HG03575 (cell line): Measurements from ENCODE around the gene KCNB1.

ENCODE experiments used
- ATAC-seq: cut with Tn5 transposase; IDR thresholded peaks from one replicate; pipeline ENCODE4 v1.9.1; 2021; ENCODE audit not compliant: unreplicated experiment, insufficient number of reproducible peaks, low FRiP score; ENCODE audit errors: extremely low read depth

KCNB1 gene

DNA sequence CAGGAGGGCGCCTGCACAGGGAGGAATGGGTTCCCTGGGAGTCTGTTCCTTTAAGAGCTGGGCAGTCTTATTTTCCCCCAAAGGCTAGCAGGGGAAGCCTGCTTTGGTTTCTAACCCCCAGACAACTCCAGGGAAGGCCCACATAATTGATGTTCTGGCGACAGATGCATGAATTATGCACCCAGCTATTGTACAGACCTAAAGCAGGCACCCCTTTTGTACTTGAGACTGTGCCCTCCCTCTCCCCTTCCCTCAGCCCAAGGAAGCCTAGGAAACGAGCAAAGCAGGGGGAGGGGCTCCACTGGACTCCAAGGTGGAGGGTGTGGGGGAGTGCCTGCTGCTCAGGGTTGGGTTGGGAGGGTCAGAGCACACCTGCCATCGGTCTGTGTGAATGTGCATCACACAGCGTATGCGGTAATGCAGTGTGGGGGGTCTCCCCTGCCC, 102.1 kb downstream of the KCNB1 start:
- no peak for ATAC-seq

DNA sequence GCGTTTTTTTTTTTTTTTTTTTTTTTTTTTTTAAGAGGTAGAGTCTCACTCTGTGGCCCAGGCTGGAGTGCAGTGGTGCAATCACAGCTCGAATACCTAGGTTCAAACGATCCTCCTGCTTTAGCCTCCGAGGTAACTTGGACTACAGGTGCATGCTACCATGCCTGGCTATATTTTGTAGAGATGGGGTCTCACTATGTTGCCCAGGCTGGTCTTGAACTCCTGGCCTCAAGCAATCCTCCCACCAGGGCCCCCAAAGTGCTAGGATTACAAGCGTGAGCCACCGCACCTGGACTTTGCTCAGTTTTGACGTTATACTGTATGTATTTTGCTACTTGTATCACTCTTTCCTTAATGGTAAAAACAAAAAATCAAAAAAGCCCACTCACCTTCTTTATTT, 103.1 kb downstream of the KCNB1 start:
- ATAC-seq, result no peak

- ATAC-seq, result no peak
Measured at GRCh38 chr20:49377326-49377725, 105.1 kb downstream of the KCNB1 start.

- ATAC-seq, result no peak
Measured at GRCh38 chr20:49375170-49375569, 107.3 kb downstream of the KCNB1 start.

GRCh38 chr20:49372095-49372734, 110.3 kb downstream of the KCNB1 start:
- no peak for ATAC-seq

DNA sequence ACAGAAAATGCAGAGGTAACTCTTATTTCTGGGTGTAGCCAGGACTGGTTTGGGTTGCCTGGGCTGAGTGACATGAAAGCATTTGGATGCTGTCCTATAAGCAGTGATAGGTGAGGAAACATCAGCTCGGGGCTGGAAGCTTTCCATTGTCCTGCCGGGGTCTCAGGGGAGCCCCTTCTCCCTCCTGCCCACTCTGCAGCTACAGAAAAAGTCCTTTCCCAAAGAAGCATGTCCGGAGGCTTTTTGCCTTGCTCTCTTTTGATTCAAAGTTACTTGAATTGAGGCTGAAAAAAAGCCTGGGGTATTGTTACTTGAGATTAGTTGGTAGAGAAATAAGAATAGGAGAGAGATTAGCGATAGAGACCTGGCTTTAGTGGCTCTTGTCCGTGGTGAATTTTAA, 113.9 kb downstream of the KCNB1 start:
- no peak for ATAC-seq

GRCh38 chr20:49367113-49367512, 115.4 kb downstream of the KCNB1 start:
- ATAC-seq, result no peak

DNA sequence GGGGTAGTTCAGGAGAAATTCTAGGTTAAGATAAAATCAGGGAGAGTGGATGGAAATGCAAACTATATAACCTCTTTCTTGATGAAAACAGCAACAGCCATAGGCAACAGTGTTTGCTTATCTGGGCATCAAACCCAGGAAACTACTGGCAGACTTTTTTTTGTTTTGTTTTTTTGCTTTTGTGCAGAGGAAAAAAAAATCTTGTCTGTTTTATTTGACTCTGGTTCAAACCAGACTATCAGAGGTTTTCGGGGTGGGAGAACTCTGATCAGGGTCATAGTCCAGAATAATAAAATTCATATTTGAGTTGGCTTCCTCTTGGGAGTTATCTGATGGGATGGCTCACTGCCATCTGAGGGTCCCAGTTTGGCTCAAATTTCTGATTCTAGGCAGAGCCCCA, 115.8 kb downstream of the KCNB1 start:
- no peak for ATAC-seq

- no peak for ATAC-seq
Measured at GRCh38 chr20:49361862-49362660, 120.4 kb downstream of the KCNB1 start.

DNA sequence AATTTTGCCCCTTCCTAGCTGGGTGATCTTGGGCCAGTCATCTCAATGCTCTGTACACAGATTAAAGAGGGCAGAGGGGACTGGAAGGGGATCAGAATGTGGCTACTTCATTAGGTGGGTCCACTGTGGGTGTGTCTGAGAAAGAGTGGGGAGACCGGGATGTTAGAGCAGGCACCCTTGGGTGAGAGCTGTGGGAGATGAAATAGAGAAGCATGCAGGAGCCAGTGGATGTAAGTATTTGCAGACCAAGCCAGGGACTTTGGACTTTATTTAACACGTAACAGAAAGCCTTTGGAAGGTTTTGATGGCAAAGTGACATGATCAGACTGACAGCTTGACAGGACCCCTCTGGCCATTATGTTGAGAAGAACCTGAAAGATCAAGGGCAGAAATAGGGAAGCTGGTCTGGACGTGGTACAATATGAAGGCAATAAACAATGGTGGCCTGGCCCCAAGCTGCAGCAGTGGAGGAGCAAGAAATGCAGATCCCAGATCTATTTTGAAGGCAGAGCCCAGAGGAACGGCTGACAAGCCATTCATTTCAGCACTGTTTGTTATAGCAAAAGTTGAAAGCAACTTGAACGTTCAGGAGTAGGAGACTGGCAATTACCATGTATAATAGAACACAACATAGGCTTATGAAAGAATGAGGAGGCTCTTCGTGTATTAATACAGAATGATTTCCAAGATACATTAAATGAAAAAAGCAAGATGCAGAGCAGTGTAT, 122.1 kb downstream of the KCNB1 start:
- no peak for ATAC-seq

- no peak for ATAC-seq
Measured at GRCh38 chr20:49356676-49357075, 125.8 kb downstream of the KCNB1 start.

- no peak for ATAC-seq
Measured at GRCh38 chr20:49354673-49355072, 127.8 kb downstream of the KCNB1 start.

DNA sequence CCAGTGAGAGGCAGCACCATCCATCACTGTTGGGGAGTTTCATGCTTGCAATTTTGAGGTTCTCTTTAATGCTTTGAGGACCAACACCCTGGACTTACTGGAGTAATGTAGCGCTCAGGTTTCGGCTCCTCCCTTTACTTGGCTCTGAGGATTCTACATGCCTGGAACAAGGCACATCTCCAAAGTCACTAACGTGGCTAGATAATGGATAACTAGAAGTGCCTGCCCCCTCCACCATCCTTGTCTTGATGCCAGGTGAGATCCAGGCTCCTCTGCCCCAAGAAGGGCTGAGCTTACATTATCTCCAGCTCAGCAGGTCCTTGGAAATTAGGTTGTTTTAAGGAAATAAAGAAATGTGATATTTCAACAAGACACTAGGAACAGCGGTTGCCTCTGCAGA, 129.1 kb downstream of the KCNB1 start:
- no peak for ATAC-seq

DNA sequence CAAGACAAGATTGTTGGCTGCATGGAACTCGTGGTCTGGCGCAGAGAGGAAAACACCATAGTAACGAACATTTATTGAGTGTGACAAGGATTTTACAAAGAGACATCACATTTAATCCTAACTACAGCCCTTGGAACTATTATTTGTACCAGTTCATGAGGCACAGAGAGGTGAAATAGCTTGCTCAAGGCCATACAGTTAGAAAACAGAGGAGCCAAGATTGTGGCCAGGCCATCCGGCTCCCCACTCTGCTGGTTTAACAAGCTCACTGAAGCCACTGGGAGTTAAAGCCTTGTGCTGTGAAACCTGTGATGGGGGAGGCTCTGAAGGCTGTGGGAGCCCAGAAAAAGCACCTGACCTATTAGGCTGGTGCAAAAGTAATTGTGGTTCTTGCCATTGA, 129.7 kb downstream of the KCNB1 start:
- no peak for ATAC-seq

DNA sequence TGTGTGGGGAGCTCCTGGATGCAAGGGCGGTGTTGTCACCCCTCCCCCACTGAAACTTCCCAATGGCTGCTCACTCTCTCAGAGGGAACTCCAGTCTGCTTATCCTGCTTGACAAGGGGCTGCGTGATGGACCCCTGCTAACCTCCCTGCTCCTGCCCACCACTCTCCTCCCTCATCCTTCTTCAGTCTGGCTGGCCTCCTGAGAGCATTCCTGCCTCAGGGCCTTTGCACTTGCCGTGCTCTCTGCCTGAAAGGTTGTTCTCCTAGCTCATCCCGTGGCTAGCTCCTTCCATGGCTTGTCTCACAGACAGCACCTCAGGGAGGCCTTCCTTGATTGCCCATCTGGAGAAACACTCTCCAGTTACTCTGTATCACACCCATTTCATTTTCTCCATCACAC, 130.7 kb downstream of the KCNB1 start:
- ATAC-seq, result no peak

GRCh38 chr20:49349694-49350252, 132.7 kb downstream of the KCNB1 start:
- no peak for ATAC-seq

GRCh38 chr20:49349078-49349477, 133.4 kb downstream of the KCNB1 start:
- ATAC-seq, result no peak

GRCh38 chr20:49348563-49348962, 133.9 kb downstream of the KCNB1 start:
- no peak for ATAC-seq

- no peak for ATAC-seq
Measured at GRCh38 chr20:49347156-49347555, 135.3 kb downstream of the KCNB1 start.

DNA sequence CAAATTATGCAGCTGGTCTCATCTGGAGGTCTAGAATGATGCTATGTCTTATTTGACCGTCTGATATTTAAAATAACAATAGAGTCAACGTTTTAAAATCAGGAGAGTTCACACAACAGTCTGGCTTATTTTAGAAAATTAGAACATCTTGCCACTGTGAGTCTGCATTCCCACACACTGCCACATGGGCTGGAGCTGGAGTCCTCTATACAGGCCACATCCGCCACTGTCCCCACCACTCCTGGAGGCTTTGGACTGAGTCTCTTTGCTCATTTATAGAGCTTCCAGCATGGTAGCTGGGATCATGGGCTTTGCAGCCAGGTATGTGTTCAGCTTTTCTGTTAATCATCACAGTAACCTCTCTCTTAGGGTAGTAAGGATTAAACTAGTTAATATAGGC, 135.8 kb downstream of the KCNB1 start:
- ATAC-seq, result no peak
